ENCODE data around the gene AGBL1. TPM values are rescaled to one million over a fixed set of nuclear protein-coding genes. Genes with fewer than 3 reads are reported as not detected.

Gene AGBL1
- total RNA-seq, 1 experiment from 2014 or later = not detected

GRCh38 chr15:86857701-86858100 is 778.0 kb downstream of the AGBL1 start:
- POLR2A ChIA-PET (ENCODE audit: unreplicated experiment) = no interaction called here
- no TSS peak for BruUV-seq (replicated peaks)
- no peaks in the 10 kb centered on the region for H3F3A ChIP-seq (ENCODE audit: insufficient read depth, low read depth)

DNA sequence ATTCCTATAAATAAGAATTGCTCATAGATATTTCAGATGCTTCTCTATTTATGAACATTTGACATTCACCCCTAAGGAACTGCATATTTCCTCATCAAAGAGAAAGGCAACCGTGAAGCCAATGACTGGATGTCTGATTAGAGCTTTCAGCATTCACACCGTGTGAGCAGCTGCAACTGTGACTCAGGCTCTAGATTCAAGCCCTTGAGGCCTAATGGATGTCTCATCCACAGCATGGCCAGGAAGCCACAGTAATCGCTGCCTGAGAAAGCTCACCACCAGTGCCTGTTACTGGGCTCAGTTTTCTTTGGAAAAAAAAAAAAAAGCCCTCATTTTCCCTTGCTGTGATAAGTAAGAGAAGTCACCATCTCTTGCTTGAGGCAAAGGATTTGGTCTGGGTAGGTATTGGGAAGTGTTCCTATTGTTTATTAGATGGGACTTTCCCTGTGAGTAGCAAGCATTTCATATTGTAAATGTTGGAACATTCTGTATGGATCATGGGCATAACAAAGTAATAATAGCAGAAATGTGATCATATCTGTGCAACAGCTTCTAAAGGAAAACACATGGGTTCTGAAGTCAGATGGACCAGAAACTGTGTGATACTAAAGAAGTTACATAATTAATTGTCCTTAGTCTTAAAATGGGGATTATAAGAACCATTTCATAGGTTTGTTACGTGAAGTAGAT is 783.7 kb downstream of the AGBL1 start:
- CTCF ChIA-PET = no interaction called here
- no peak overlapping the region for H3K4me3 ChIP-seq
- H3K4me1 ChIP-seq (replicated peaks; ENCODE audit: insufficient read depth) = no peaks in the 10 kb centered on the region
- TF ChIP-seq CTCF (conservative IDR thresholded peaks at IDR 0.05) (no peak), EZH2 (IDR thresholded peaks at IDR 0.05; ENCODE audit: low read depth) (no peak)
- H3K9me2 ChIP-seq (ENCODE audit: insufficient read depth) = no peaks in the 10 kb centered on the region
- no peaks in the 10 kb centered on the region for H4K20me1 ChIP-seq (ENCODE audit: insufficient read depth)
- H3F3A ChIP-seq (ENCODE audit: insufficient read depth, low read depth) = no peaks in the 10 kb centered on the region
- H3K27me3 ChIP-seq (ENCODE audit: insufficient read depth, low read depth) = no peaks in the 10 kb centered on the region
- POLR2A ChIA-PET (ENCODE audit: unreplicated experiment) = no interaction called here
- no peaks in the 10 kb centered on the region for H3K9me3 ChIP-seq (ENCODE audit: insufficient read depth, low read depth)
- DNase-seq = no peak
- H3K4me2 ChIP-seq = no peak overlapping the region
- no peaks in the 10 kb centered on the region for H3K79me2 ChIP-seq (ENCODE audit: low read depth)
- no peak overlapping the region for H3K27ac ChIP-seq
- H3K36me3 ChIP-seq (ENCODE audit: low read depth) = no peaks in the 10 kb centered on the region
- no peak overlapping the region for H2AFZ ChIP-seq
- intact Hi-C loops (cut with micrococcal nuclease; ENCODE audit: unreplicated experiment) = no loop called here
- no TSS peak for BruUV-seq (replicated peaks)

More at GRCh38 chr15:86857701-86858100, 778.0 kb downstream of the AGBL1 start:
- Histone ChIP-seq H3K4me1 (replicated peaks; ENCODE audit: insufficient read depth) (no peaks in the 10 kb centered on the region), H3K36me3 (ENCODE audit: low read depth) (no peaks in the 10 kb centered on the region), H2AFZ (no peak overlapping the region), H3K79me2 (ENCODE audit: low read depth) (no peaks in the 10 kb centered on the region), H4K20me1 (ENCODE audit: insufficient read depth) (no peaks in the 10 kb centered on the region), H3K27ac (no peak overlapping the region), H3K4me2 (no peak overlapping the region), H3K9me3 (ENCODE audit: insufficient read depth, low read depth) (no peaks in the 10 kb centered on the region), H3K27me3 (ENCODE audit: insufficient read depth, low read depth) (no peaks in the 10 kb centered on the region), H3K4me3 (no peak overlapping the region), H3K9me2 (ENCODE audit: insufficient read depth) (no peaks in the 10 kb centered on the region)
- CTCF ChIA-PET = no interaction called here
- no peak for DNase-seq
- intact Hi-C loops (cut with micrococcal nuclease; ENCODE audit: unreplicated experiment) = no loop called here
- TF ChIP-seq CTCF (conservative IDR thresholded peaks at IDR 0.05) (no peak), EZH2 (IDR thresholded peaks at IDR 0.05; ENCODE audit: low read depth) (no peak)

- H3F3A ChIP-seq (ENCODE audit: insufficient read depth, low read depth) = no peaks in the 10 kb centered on the region
- POLR2A ChIA-PET (ENCODE audit: unreplicated experiment) = no interaction called here
Observed at GRCh38 chr15:86865920-86866319, 786.2 kb downstream of the AGBL1 start.

More at GRCh38 chr15:86865920-86866319, 786.2 kb downstream of the AGBL1 start:
- H3K36me3 ChIP-seq (ENCODE audit: low read depth) = no peaks in the 10 kb centered on the region
- no peaks in the 10 kb centered on the region for H3K9me3 ChIP-seq (ENCODE audit: insufficient read depth, low read depth)
- H3K79me2 ChIP-seq (ENCODE audit: low read depth) = no peaks in the 10 kb centered on the region
- H3K4me1 ChIP-seq (replicated peaks; ENCODE audit: insufficient read depth) = no peaks in the 10 kb centered on the region
- BruUV-seq (replicated peaks) = no TSS peak
- no peaks in the 10 kb centered on the region for H3K27me3 ChIP-seq (ENCODE audit: insufficient read depth, low read depth)
- intact Hi-C loops (cut with micrococcal nuclease; ENCODE audit: unreplicated experiment) = no loop called here
- TF ChIP-seq CTCF (conservative IDR thresholded peaks at IDR 0.05) (no peak), EZH2 (IDR thresholded peaks at IDR 0.05; ENCODE audit: low read depth) (no peak)
- H2AFZ ChIP-seq = no peak overlapping the region
- DNase-seq = no peak
- no peak overlapping the region for H3K4me3 ChIP-seq
- H3K9me2 ChIP-seq (ENCODE audit: insufficient read depth) = no peaks in the 10 kb centered on the region
- H3K27ac ChIP-seq = no peak overlapping the region
- CTCF ChIA-PET = no interaction called here
- H4K20me1 ChIP-seq (ENCODE audit: insufficient read depth) = no peaks in the 10 kb centered on the region
- H3K4me2 ChIP-seq = no peak overlapping the region

All from PC-9 (cell line).